Endodermal cell (in vitro differentiated cells): ENCODE results near the gene ARID4B. TPM values are rescaled to one million over a fixed set of nuclear protein-coding genes. Genes with fewer than 3 reads are reported as not detected.
"Not testable (repeated sequence)": the region's sequence is repeated elsewhere in the genome, so short reads cannot be mapped to it uniquely, and the experiment has no call there.

Experiments
- DNase-seq: peaks from one replicate; pipeline ENCODE4 v3.0.0-alpha.2; 2017
- H3K27ac ChIP-seq: 2 replicates; pipeline ENCODE4 v1.5.1; 2013; ENCODE audit warnings: mild to moderate bottlenecking, low read depth, low read length, moderate library complexity
- H3K27me3 ChIP-seq: 2 replicates; pipeline ENCODE4 v1.6.1; 2013; ENCODE audit warnings: mild to moderate bottlenecking, low read length, moderate library complexity; ENCODE audit not compliant: insufficient read depth, control insufficient read depth, poor library complexity, severe bottlenecking
- H3K36me3 ChIP-seq: 2 replicates; pipeline ENCODE4 v1.7.0; 2013; ENCODE audit warnings: mild to moderate bottlenecking, low read length, moderate library complexity; ENCODE audit not compliant: control insufficient read depth, insufficient read depth
- H3K4me1 ChIP-seq: one replicate; pipeline ENCODE4 v1.7.0; 2013; ENCODE audit warnings: low read length; ENCODE audit not compliant: control insufficient read depth, insufficient read depth
- H3K4me3 ChIP-seq: 2 replicates; pipeline ENCODE4 v1.5.1; 2013; ENCODE audit warnings: mild to moderate bottlenecking, low read length, moderate library complexity
- H3K9ac ChIP-seq: 2 replicates; pipeline ENCODE4 v1.6.1; 2013; ENCODE audit warnings: mild to moderate bottlenecking, low read length, moderate library complexity; ENCODE audit not compliant: poor library complexity, severe bottlenecking; ENCODE audit errors: extremely low read depth
- H3K9me3 ChIP-seq: 2 replicates; pipeline ENCODE4 v1.6.1; 2013; ENCODE audit warnings: mild to moderate bottlenecking, low read length, moderate library complexity; ENCODE audit not compliant: control insufficient read depth
- H3K27ac Mint-ChIP-seq: 2 replicates; pipeline ENCODE4 v1.8.0; 2020; ENCODE audit warnings: mixed read lengths
- H3K27me3 Mint-ChIP-seq: 2 replicates; pipeline ENCODE4 v1.8.0; 2021; ENCODE audit warnings: mild to moderate bottlenecking, mixed read lengths; ENCODE audit not compliant: insufficient read depth
- H3K36me3 Mint-ChIP-seq: 2 replicates; pipeline ENCODE4 v1.8.0; 2020; ENCODE audit warnings: low read depth, mixed read lengths
- H3K4me1 Mint-ChIP-seq: 2 replicates; pipeline ENCODE4 v1.8.0; 2020; ENCODE audit warnings: mixed read lengths
- H3K4me3 Mint-ChIP-seq: 2 replicates; pipeline ENCODE4 v1.8.0; 2020; ENCODE audit warnings: mild to moderate bottlenecking, moderate library complexity, mixed read lengths
- H3K9me3 Mint-ChIP-seq: 2 replicates; pipeline ENCODE4 v1.8.0; 2020; ENCODE audit warnings: mild to moderate bottlenecking, mixed read lengths
- WGBS, 2 experiments: methylation state at CpG; one replicate each; pipeline versions ENCODE4 v1.1.5 to v1.1.7; 2013; ENCODE audit warnings: missing lambda C conversion rate in 2 of 2, mixed read lengths in 1 of 2; ENCODE audit not compliant: insufficient coverage in 1 of 2, insufficient read length in 1 of 2; 5-methylcytosine and 5-hydroxymethylcytosine counted together
- total RNA-seq, 2 donors: library from RNA; stranded (reverse); fragmentation: NEBNext Ultra II Directional in 1 of 2; extraction: Animal tissue kit (Norgen Biotek cat#: 25700) in 1 of 2; gene quantifications; 2 replicates in 1 of 2; 3 replicates in 1 of 2; pipeline ENCODE4 v1.2.1, GENCODE V29; 2021
- TF ChIP-seq, protein P1 (sequence below): fragments of 200-600 bp; sonication (generic); conservative IDR thresholded peaks from 2 replicates; pipeline ENCODE4 v1.5.0; 2021; ENCODE audit warnings: antibody characterized with exemption, mild to moderate bottlenecking

Gene ARID4B
- total RNA-seq, 2 donors from 2014 or later, result 40.6 to 43.1 TPM

DNA sequence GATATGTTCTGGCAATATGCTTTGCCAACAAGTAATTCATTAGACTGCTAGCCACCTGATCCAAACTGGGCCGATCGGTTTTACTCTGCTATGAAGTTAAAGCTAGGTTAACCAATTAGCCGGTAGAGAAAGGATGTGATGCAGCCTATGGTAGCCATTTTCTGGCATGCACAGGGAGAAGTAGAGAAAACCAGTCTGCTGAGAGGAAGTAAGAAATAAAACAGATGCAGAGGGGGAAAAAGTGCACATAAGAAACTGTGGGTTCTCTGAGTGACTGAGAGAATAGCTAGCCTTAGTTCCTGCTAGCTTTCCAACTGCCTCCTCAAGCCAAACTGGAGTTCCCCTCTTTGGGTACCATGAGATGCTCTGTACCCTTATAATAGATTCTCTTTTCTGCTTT lies 52.8 kb downstream of the ARID4B start:
- H3K4me3 Mint-ChIP-seq, result no peak overlapping the region
- no peak overlapping the region for H3K27ac Mint-ChIP-seq
- no peaks in the 10 kb centered on the region for H3K27me3 Mint-ChIP-seq
- 93 to 94% methylated on average over 3 of the region's 3 CpGs for WGBS, 2 experiments
- peaks cover 41% of the 10 kb centered on the region for H3K4me1 Mint-ChIP-seq
- Histone ChIP-seq H3K27me3 (no peaks in the 10 kb centered on the region), H3K36me3 (no peaks in the 10 kb centered on the region), H3K4me1 (peaks cover 5% of the 10 kb centered on the region), H3K27ac (no peak overlapping the region), H3K9me3 (no peaks in the 10 kb centered on the region), H3K4me3 (no peak overlapping the region), H3K9ac (no peak overlapping the region)
- DNase-seq, result no peak
- no peaks in the 10 kb centered on the region for H3K9me3 Mint-ChIP-seq
- TF ChIP-seq, protein P1, sequence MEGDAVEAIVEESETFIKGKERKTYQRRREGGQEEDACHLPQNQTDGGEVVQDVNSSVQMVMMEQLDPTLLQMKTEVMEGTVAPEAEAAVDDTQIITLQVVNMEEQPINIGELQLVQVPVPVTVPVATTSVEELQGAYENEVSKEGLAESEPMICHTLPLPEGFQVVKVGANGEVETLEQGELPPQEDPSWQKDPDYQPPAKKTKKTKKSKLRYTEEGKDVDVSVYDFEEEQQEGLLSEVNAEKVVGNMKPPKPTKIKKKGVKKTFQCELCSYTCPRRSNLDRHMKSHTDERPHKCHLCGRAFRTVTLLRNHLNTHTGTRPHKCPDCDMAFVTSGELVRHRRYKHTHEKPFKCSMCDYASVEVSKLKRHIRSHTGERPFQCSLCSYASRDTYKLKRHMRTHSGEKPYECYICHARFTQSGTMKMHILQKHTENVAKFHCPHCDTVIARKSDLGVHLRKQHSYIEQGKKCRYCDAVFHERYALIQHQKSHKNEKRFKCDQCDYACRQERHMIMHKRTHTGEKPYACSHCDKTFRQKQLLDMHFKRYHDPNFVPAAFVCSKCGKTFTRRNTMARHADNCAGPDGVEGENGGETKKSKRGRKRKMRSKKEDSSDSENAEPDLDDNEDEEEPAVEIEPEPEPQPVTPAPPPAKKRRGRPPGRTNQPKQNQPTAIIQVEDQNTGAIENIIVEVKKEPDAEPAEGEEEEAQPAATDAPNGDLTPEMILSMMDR, result no peak
- H3K36me3 Mint-ChIP-seq, result peaks cover 3% of the 10 kb centered on the region

DNA sequence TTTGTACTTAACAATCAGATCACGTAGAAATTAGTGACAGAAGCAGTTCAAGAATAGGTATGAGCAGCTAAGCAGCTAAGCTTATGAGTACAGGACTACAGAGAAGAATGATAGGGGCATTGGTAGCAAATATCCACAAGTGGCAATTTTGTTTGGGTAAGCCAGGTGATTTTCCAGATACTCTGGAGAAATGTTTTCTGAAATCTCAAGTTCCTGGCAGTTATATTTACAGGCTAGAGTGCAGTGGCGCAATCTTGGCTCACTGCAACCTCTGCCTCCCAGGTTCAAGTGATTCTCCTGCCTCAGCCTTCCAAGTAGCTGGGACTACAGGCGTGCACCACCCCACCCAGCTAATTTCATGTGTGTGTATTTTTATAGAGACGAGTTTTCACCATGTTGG lies 55.1 kb downstream of the ARID4B start:
- Histone ChIP-seq H3K4me3 (no peak overlapping the region), H3K36me3 (no peaks in the 10 kb centered on the region), H3K27me3 (no peaks in the 10 kb centered on the region), H3K9me3 (no peaks in the 10 kb centered on the region), H3K4me1 (no peaks in the 10 kb centered on the region), H3K9ac (no peak overlapping the region), H3K27ac (no peak overlapping the region)
- Mint-ChIP-seq H3K27ac (no peak overlapping the region), H3K36me3 (peaks cover 8% of the 10 kb centered on the region), H3K9me3 (no peaks in the 10 kb centered on the region), H3K4me1 (peaks cover 21% of the 10 kb centered on the region), H3K27me3 (no peaks in the 10 kb centered on the region), H3K4me3 (no peak overlapping the region)
- TF ChIP-seq, protein P1, result no peak
- 94 to 96% methylated on average over 3 to 4 of the region's 4 CpGs for WGBS, 2 experiments
- no peak for DNase-seq

DNA sequence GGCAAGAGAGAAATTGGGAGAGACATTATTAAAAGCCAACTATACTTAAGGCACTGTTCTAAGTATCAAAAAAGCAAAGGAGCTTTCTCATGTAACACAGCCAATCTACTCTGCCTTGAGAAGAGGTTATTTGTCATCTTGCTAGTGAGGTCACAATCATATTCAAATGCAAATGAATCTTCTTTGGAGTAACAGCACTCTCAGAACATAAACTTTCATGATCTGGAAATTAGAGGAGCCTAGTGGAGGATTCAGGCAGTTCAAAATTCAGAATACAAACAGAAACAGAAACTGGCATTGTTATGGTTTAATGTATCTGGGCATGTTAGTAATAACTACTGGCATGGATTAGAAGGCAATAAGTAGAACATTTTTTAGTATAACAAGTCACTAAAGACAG lies 57.4 kb downstream of the ARID4B start:
- H3K4me1 ChIP-seq, result no peaks in the 10 kb centered on the region
- Mint-ChIP-seq H3K9me3 (no peaks in the 10 kb centered on the region), H3K27me3 (no peaks in the 10 kb centered on the region), H3K27ac (peak overlapping the region; percentile 46), H3K4me3 (no peak overlapping the region), H3K4me1 (peaks cover 22% of the 10 kb centered on the region), H3K36me3 (peaks cover 9% of the 10 kb centered on the region)
- TF ChIP-seq, protein P1, result peak; percentile 24
- no peaks in the 10 kb centered on the region for H3K36me3 ChIP-seq
- H3K4me3 ChIP-seq, result no peak overlapping the region
- H3K9me3 ChIP-seq, result no peaks in the 10 kb centered on the region
- DNase-seq, result no peak
- H3K9ac ChIP-seq, result no peak overlapping the region
- peak overlapping the region; percentile 71 for H3K27ac ChIP-seq
- H3K27me3 ChIP-seq, result no peaks in the 10 kb centered on the region

DNA sequence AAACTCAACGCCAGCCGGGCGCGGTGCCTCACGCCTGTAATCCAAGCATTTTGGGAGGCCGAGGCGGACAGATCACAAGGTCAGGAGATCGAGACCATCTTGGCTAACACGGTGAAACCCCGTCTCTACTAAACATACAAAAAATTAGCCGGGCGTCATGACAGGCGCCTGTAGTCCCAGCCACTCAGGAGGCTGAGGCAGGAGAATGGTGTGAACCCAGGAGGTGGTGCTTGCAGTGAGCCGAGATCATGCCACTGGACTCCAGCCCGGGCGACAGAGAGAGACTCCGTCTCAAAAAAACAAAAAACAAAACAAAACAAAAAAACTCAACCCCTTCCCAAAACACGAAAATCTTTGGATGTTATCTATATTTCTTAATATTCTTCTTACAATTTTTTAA lies 58.0 kb downstream of the ARID4B start:
- not testable (repeated sequence) for H3K27ac ChIP-seq, H3K9ac ChIP-seq, H3K9me3 ChIP-seq, H3K27me3 Mint-ChIP-seq, H3K4me1 ChIP-seq, H3K27ac Mint-ChIP-seq, H3K27me3 ChIP-seq, H3K4me3 Mint-ChIP-seq, DNase-seq, H3K4me3 ChIP-seq, H3K9me3 Mint-ChIP-seq, H3K36me3 ChIP-seq, H3K36me3 Mint-ChIP-seq
- 95 to 96% methylated on average over 11 to 16 of the region's 18 CpGs for WGBS, 2 experiments
- H3K4me1 Mint-ChIP-seq, result peaks cover 17% of the 10 kb centered on the region
